CD14-positive monocyte (primary cell): ENCODE results near the gene CCDC110. TPM values are rescaled to one million over a fixed set of nuclear protein-coding genes. Genes with fewer than 3 reads are reported as not detected.

Experiments
- DNase-seq, 3 donors: peaks; one replicate each; pipeline ENCODE4 v3.0.0-alpha.2; 2011 to 2022
- H2AFZ ChIP-seq: 2 replicates; pipeline ENCODE4 v1.6.0; 2012; ENCODE audit warnings: mild to moderate bottlenecking, low read depth, low read length, inconsistent platforms; ENCODE audit not compliant: insufficient read depth, poor library complexity, severe bottlenecking
- H3K27ac ChIP-seq, 2 donors: 1 replicate in 1 of 2; 2 replicates in 1 of 2; pipeline ENCODE4 v1.5.1; 2012 to 2013; ENCODE audit warnings: low read length in 2 of 2, control low read depth in 1 of 2, inconsistent platforms in 1 of 2, low read depth in 1 of 2, mild to moderate bottlenecking in 1 of 2
- H3K27me3 ChIP-seq, 2 donors: one replicate each; pipeline versions ENCODE4 v1.6.0 to v1.6.1; 2011 to 2013; ENCODE audit warnings: low read length in 2 of 2; ENCODE audit not compliant: control insufficient read depth in 2 of 2, insufficient read depth in 2 of 2
- H3K36me3 ChIP-seq, 2 donors: replicated peaks in 1 of 2; 1 replicate in 1 of 2; 2 replicates in 1 of 2; pipeline versions ENCODE4 v1.5.1 to v1.6.1; 2012 to 2013; ENCODE audit warnings: low read length in 2 of 2, control low read depth in 1 of 2, inconsistent platforms in 1 of 2, mild to moderate bottlenecking in 1 of 2; ENCODE audit not compliant: insufficient read depth in 2 of 2, control insufficient read depth in 1 of 2
- H3K4me1 ChIP-seq, 2 donors: 1 replicate in 1 of 2; 2 replicates in 1 of 2; pipeline versions ENCODE4 v1.5.1 to v1.6.1; 2012 to 2013; ENCODE audit warnings: low read length in 2 of 2, control low read depth in 1 of 2, inconsistent platforms in 1 of 2, mild to moderate bottlenecking in 1 of 2, moderate library complexity in 1 of 2; ENCODE audit not compliant: insufficient read depth in 2 of 2, control insufficient read depth in 1 of 2
- H3K4me2 ChIP-seq: replicated peaks from 2 replicates; pipeline ENCODE3; 2012; ENCODE audit warnings: low read length, moderate library complexity, mild to moderate bottlenecking; ENCODE audit not compliant: poor library complexity, severe bottlenecking; ENCODE audit errors: extremely low read depth
- H3K4me3 ChIP-seq, 3 experiments: fragments of 200-600 bp in 1 of 3; sonication (generic) in 1 of 3; replicated peaks in 1 of 3; 1 replicate in 2 of 3; 2 replicates in 1 of 3; pipeline ENCODE4 v1.5.1; 2011 to 2013; ENCODE audit warnings: low read length in 3 of 3, mild to moderate bottlenecking in 3 of 3, control low read depth in 2 of 3, low read depth in 2 of 3, inconsistent platforms in 1 of 3, moderate library complexity in 1 of 3
- H3K79me2 ChIP-seq: 2 replicates; pipeline ENCODE4 v1.6.0; 2012; ENCODE audit warnings: mild to moderate bottlenecking, control low read depth, inconsistent platforms, low read length, moderate library complexity; ENCODE audit not compliant: insufficient read depth
- H3K9ac ChIP-seq: 2 replicates; pipeline ENCODE4 v1.6.0; 2017; ENCODE audit warnings: low read length, mild to moderate bottlenecking; ENCODE audit not compliant: insufficient read depth, poor library complexity, severe bottlenecking
- H3K9me3 ChIP-seq, 2 donors: replicated peaks in 1 of 2; 1 replicate in 1 of 2; 2 replicates in 1 of 2; pipeline versions ENCODE4 v1.5.1 to v1.6.1; 2012 to 2013; ENCODE audit warnings: low read length in 2 of 2, control low read depth in 1 of 2; ENCODE audit not compliant: control insufficient read depth in 1 of 2, insufficient read depth in 1 of 2
- H4K20me1 ChIP-seq: 2 replicates; pipeline ENCODE4 v1.6.0; 2012; ENCODE audit warnings: mild to moderate bottlenecking, low read length, control low read depth, moderate library complexity; ENCODE audit not compliant: insufficient read depth
- H3K27ac Mint-ChIP-seq, 7 donors: one replicate each; pipeline ENCODE4 v1.8.0; 2020; ENCODE audit warnings: mild to moderate bottlenecking in 7 of 7, mixed read lengths in 7 of 7, moderate library complexity in 6 of 7, inconsistent platforms in 2 of 7
- H3K27me3 Mint-ChIP-seq, 3 donors: one replicate each; pipeline ENCODE4 v1.8.0; 2021 to 2022; ENCODE audit warnings: low read depth in 3 of 3, mild to moderate bottlenecking in 3 of 3, mixed read lengths in 3 of 3, moderate library complexity in 3 of 3, inconsistent platforms in 1 of 3
- H3K36me3 Mint-ChIP-seq, 2 donors: one replicate each; pipeline ENCODE4 v1.8.0; 2020; ENCODE audit warnings: mixed read lengths in 2 of 2, inconsistent platforms in 1 of 2, mild to moderate bottlenecking in 1 of 2
- H3K4me1 Mint-ChIP-seq: one replicate; pipeline ENCODE4 v1.8.0; 2020; ENCODE audit warnings: mild to moderate bottlenecking, mixed read lengths
- H3K4me3 Mint-ChIP-seq, 2 donors: one replicate each; pipeline ENCODE4 v1.8.0; 2020; ENCODE audit warnings: mild to moderate bottlenecking in 2 of 2, mixed read lengths in 2 of 2, moderate library complexity in 1 of 2
- H3K9me3 Mint-ChIP-seq, 7 donors: one replicate each; pipeline ENCODE4 v1.8.0; 2020 to 2022; ENCODE audit warnings: mixed read lengths in 7 of 7, mild to moderate bottlenecking in 6 of 7, moderate library complexity in 6 of 7, inconsistent platforms in 2 of 7
- WGBS: methylation state at CpG from one replicate; pipeline ENCODE4 v1.1.5; 2013; ENCODE audit warnings: missing lambda C conversion rate; ENCODE audit not compliant: insufficient coverage; 5-methylcytosine and 5-hydroxymethylcytosine counted together
- intact Hi-C, 2 donors: fragments of 100-400 bp; cut with micrococcal nuclease; formaldehyde crosslinking; loops; one replicate each; pipeline versions ENCODE4 v1.15.0 to v1.15.1; 2023
- polyA plus RNA-seq, 3 donors: library from polyadenylated mRNA; depleted of rRNA in 1 of 3; unstranded in 2 of 3; stranded (reverse) in 1 of 3; fragments of 300-500 nt in 2 of 3; fragments of >200 nt in 1 of 3; fragmentation: Illumina TruSeq in 2 of 3; gene quantifications; 1 replicate in 2 of 3; 2 replicates in 1 of 3; pipeline ENCODE4 v1.2.3, GENCODE V29; 2012 to 2021
- TF ChIP-seq, protein P1 (sequence below): fragments of 200-600 bp; IDR thresholded peaks from one replicate; pipeline ENCODE4 v1.8.0; 2022; ENCODE audit warnings: antibody characterized with exemption, mild to moderate bottlenecking

CCDC110 gene
- polyA plus RNA-seq, 3 donors, result not detected

GRCh38 chr4:185426960-185427688 is 44.4 kb downstream of the CCDC110 start:
- intact Hi-C loops, result no loop called here
- H3K27ac Mint-ChIP-seq, result peak overlapping the region in 3 of 7 donors; percentile 24 to 73 (median 31)
- Histone ChIP-seq H3K27ac (no peak overlapping the region), H2AFZ (no peak overlapping the region), H3K36me3 (peaks cover 0 to 2% of the 10 kb centered on the region in 2 donors), H3K4me3 (no peak overlapping the region), H3K4me2 (no peak overlapping the region), H3K4me1 (peaks cover 11 to 15% of the 10 kb centered on the region in 2 donors), H3K79me2 (peaks cover 10% of the 10 kb centered on the region), H4K20me1 (no peaks in the 10 kb centered on the region), H3K9me3 (no peaks in the 10 kb centered on the region), H3K27me3 (peaks cover 0 to 8% of the 10 kb centered on the region in 2 donors), H3K9ac (no peak overlapping the region)
- H3K9me3 Mint-ChIP-seq, result peaks cover 0 to 7% (median 0%) of the 10 kb centered on the region in 7 donors
- peaks cover under 1 to 8% of the 10 kb centered on the region in 2 donors for H3K36me3 Mint-ChIP-seq
- H3K4me3 Mint-ChIP-seq, result peak overlapping the region in 1 of 2 donors; percentile 46
- TF ChIP-seq, protein P1, sequence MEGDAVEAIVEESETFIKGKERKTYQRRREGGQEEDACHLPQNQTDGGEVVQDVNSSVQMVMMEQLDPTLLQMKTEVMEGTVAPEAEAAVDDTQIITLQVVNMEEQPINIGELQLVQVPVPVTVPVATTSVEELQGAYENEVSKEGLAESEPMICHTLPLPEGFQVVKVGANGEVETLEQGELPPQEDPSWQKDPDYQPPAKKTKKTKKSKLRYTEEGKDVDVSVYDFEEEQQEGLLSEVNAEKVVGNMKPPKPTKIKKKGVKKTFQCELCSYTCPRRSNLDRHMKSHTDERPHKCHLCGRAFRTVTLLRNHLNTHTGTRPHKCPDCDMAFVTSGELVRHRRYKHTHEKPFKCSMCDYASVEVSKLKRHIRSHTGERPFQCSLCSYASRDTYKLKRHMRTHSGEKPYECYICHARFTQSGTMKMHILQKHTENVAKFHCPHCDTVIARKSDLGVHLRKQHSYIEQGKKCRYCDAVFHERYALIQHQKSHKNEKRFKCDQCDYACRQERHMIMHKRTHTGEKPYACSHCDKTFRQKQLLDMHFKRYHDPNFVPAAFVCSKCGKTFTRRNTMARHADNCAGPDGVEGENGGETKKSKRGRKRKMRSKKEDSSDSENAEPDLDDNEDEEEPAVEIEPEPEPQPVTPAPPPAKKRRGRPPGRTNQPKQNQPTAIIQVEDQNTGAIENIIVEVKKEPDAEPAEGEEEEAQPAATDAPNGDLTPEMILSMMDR, result no peak
- H3K4me1 Mint-ChIP-seq, result peaks cover 16% of the 10 kb centered on the region
- WGBS, result 89% methylated on average over 12 of the region's 22 CpGs
- peaks cover 10 to 40% (median 35%) of the 10 kb centered on the region in 3 donors for H3K27me3 Mint-ChIP-seq
- no peak for DNase-seq

DNA sequence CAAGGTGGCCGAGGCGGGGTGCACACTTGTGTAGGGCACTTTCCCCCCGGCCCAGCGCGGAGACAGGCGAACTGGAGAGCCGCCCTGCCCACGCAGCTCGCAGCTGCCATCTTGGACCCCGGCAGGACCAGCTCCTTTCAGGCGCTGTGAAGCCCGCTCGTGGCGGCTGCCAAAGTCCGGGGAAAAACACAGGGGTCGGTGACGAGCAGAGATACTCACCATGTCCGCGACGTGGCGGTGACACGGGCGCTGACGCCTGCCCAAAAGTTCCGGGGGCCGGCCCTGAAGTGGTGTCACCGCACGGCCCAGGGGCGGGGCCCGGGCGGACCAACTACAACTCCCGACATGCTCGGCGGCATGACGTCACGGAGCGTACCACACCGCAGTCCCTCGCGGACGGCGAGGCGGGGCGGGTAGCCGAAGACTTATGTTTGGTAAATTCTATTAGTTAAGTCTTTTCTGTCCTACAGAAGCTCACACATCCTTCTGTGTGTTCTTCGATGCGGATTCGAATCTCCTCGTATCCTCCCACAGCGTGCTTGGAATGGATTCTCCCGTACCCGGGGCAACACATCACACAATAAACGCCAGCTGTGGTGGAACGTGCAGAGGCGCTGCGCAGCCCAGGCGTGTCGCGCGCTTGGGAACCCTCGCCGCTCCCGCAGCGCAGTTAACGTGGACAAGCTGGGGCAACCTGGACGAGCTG is 45.7 kb downstream of the CCDC110 start, which contains the start of gene UFSP2:
UFSP2 (minus strand) TSS at position 318 of the 706 bp plus-strand sequence; CDS start at position 222, 96 bp downstream.
- Histone ChIP-seq H2AFZ (peak within 1 kb of the TSS; percentile 82), H3K4me3 (peak within 1 kb of the TSS; percentile 80 to 89 (median 80)), H3K79me2 (peaks cover 10% of the 10 kb centered on the region), H3K27ac (peak within 1 kb of the TSS; percentile 65 to 97), H3K36me3 (peaks cover 0 to 15% of the 10 kb centered on the region in 2 donors), H3K27me3 (no peaks in the 10 kb centered on the region), H3K4me1 (peaks cover 11 to 15% of the 10 kb centered on the region in 2 donors), H3K4me2 (peak within 1 kb of the TSS; percentile 77), H4K20me1 (no peaks in the 10 kb centered on the region), H3K9ac (peak within 1 kb of the TSS; percentile 92), H3K9me3 (no peaks in the 10 kb centered on the region)
- intact Hi-C loops, result loop anchor here in 1 of 2 donors (1.0 kb wide), 1 partner anchor 28 kb away; no protein-coding TSS in a partner anchor
- TF ChIP-seq, protein P1, result no peak
- DNase-seq, result peak; percentile 86 to 95 (median 93)
- Mint-ChIP-seq H3K9me3 (peaks cover 0 to 7% (median 0%) of the 10 kb centered on the region in 7 donors), H3K36me3 (peaks cover 11 to 19% of the 10 kb centered on the region in 2 donors), H3K4me1 (peaks cover 16% of the 10 kb centered on the region), H3K27ac (peak within 1 kb of the TSS; percentile 98 to 99 (median 99)), H3K4me3 (peak within 1 kb of the TSS; percentile 94 to 96), H3K27me3 (peaks cover 8 to 28% (median 28%) of the 10 kb centered on the region in 3 donors)
- 0% methylated on average over 55 of the region's 66 CpGs for WGBS
